ENCODE measurements around the gene CTR9.

CTR9 gene

GRCh38 chr11:10750838-10751580 lies at the start of gene CTR9:
Gene CTR9, plus strand, starts transcription at chr11:10751246. Its CDS starts 167 bp downstream, at chr11:10751413.
- DNase-seq: peak; percentile 92

- peak; percentile 34 for DNase-seq
These were observed 49.1 kb upstream of the CTR9 start for GRCh38 chr11:10701982-10702381.

- no peak for DNase-seq
These were observed 42.9 kb upstream of the CTR9 start for GRCh38 chr11:10708131-10708530.

- no peak for DNase-seq
These were observed 41.6 kb upstream of the CTR9 start for GRCh38 chr11:10709299-10710086.

- DNase-seq: no peak
These were observed 35.5 kb upstream of the CTR9 start for GRCh38 chr11:10715571-10715970.

- peak; percentile 71 for DNase-seq
These were observed 34.9 kb upstream of the CTR9 start for GRCh38 chr11:10716122-10716521.

GRCh38 chr11:10716543-10717259 lies 34.3 kb upstream of the CTR9 start:
- DNase-seq: no peak

GRCh38 chr11:10719616-10720015 lies 31.4 kb upstream of the CTR9 start:
- DNase-seq: no peak

- DNase-seq: no peak
These were observed 30.1 kb upstream of the CTR9 start for GRCh38 chr11:10720881-10721376.

GRCh38 chr11:10722307-10722706 lies 28.7 kb upstream of the CTR9 start:
- DNase-seq: no peak

GRCh38 chr11:10725114-10725906 lies 25.7 kb upstream of the CTR9 start:
- DNase-seq: peak; percentile 84

- DNase-seq: no peak
These were observed 25.2 kb upstream of the CTR9 start for GRCh38 chr11:10725907-10726253.

- peak; percentile 30 for DNase-seq
These were observed 23.7 kb upstream of the CTR9 start for GRCh38 chr11:10727146-10727851.

GRCh38 chr11:10728154-10728553 lies 22.9 kb upstream of the CTR9 start:
- DNase-seq: peak; percentile 26

GRCh38 chr11:10728789-10729472 lies 22.1 kb upstream of the CTR9 start:
- peak; percentile 54 for DNase-seq

GRCh38 chr11:10730151-10730550 lies 20.9 kb upstream of the CTR9 start:
- DNase-seq: no peak

- no peak for DNase-seq
These were observed 19.9 kb upstream of the CTR9 start for GRCh38 chr11:10731064-10731680.

GRCh38 chr11:10735481-10736475 lies 15.3 kb upstream of the CTR9 start:
- peak; percentile 97 for DNase-seq

GRCh38 chr11:10742460-10743208 lies 8.4 kb upstream of the CTR9 start:
- peak; percentile 76 for DNase-seq

Data from HCEC 1CT (cell line).